ENCODE measurements around the gene FEZF1.

Gene FEZF1

GRCh38 chr7:122304319-122304975, at the start of gene FEZF1:
TSS of gene FEZF1 (minus strand) at chr7:122304750. CDS start at chr7:122304437, 313 bp downstream.
- peak in 1 of 2 experiments; percentile 38 for DNase-seq

GRCh38 chr7:122352454-122352853, 47.9 kb upstream of the FEZF1 start:
- no peak for DNase-seq

- no peak for DNase-seq
Observed at GRCh38 chr7:122350701-122351100, 46.2 kb upstream of the FEZF1 start.

GRCh38 chr7:122344303-122344620, 39.7 kb upstream of the FEZF1 start:
- no peak for DNase-seq

- no peak for DNase-seq
Observed at GRCh38 chr7:122343601-122344302, 39.2 kb upstream of the FEZF1 start.

- DNase-seq: no peak
Observed at GRCh38 chr7:122340427-122340826, 35.9 kb upstream of the FEZF1 start.

- no peak for DNase-seq
Observed at GRCh38 chr7:122339145-122339904, 34.8 kb upstream of the FEZF1 start.

- DNase-seq: peak; percentile 48 to 88
Observed at GRCh38 chr7:122337011-122337410, 32.5 kb upstream of the FEZF1 start.

GRCh38 chr7:122329145-122329802, 24.7 kb upstream of the FEZF1 start:
- no peak for DNase-seq

GRCh38 chr7:122327969-122328368, 23.4 kb upstream of the FEZF1 start:
- DNase-seq: no peak

GRCh38 chr7:122316467-122317388, 12.2 kb upstream of the FEZF1 start:
- no peak for DNase-seq

- DNase-seq: no peak
Observed at GRCh38 chr7:122315507-122316466, 11.2 kb upstream of the FEZF1 start.

- no peak for DNase-seq
Observed at GRCh38 chr7:122314284-122314683, 9.7 kb upstream of the FEZF1 start.

GRCh38 chr7:122312789-122313188, 8.2 kb upstream of the FEZF1 start:
- no peak for DNase-seq

GRCh38 chr7:122311734-122312450, 7.3 kb upstream of the FEZF1 start:
- DNase-seq: no peak

- no peak for DNase-seq
Observed at GRCh38 chr7:122311050-122311700, 6.6 kb upstream of the FEZF1 start.

GRCh38 chr7:122310119-122311021, 5.8 kb upstream of the FEZF1 start:
- no peak for DNase-seq

- DNase-seq: no peak
Observed at GRCh38 chr7:122309421-122309820, 4.9 kb upstream of the FEZF1 start.

GRCh38 chr7:122307228-122307621, 2.7 kb upstream of the FEZF1 start:
- DNase-seq: no peak

All from NCI-H2081 (cell line).